OCI-LY1 (cell line): ENCODE measurements around the gene PTPRO.

ENCODE experiments used
- CTCF ChIP-seq: fragments of 200-600 bp; sonication (generic), shearing (Covaris generic); IDR thresholded peaks from 2 replicates; pipeline ENCODE4 v1.5.1; 2017; ENCODE audit warnings: mild to moderate bottlenecking, antibody characterized with exemption, low read length, moderate library complexity, mixed read lengths
- EZH2 ChIP-seq: fragments of 200-600 bp; sonication (generic), shearing (Covaris generic); IDR thresholded peaks from 2 replicates; pipeline ENCODE4 v1.8.0; 2017; ENCODE audit warnings: borderline replicate concordance, mixed run types, mild to moderate bottlenecking, antibody characterized with exemption, low read length, moderate library complexity, mixed read lengths

GRCh38 chr12:15646581-15646980 lies 324.3 kb downstream of the PTPRO start:
- TF ChIP-seq CTCF (no peak), EZH2 (no peak)
